GM18498 (cell line): Measurements from ENCODE around the gene GALNT14.

Source experiments
- ATAC-seq: cut with Tn5 transposase; IDR thresholded peaks from one replicate; pipeline ENCODE4 v1.9.1; 2021; ENCODE audit warnings: mild to moderate bottlenecking, moderate library complexity; ENCODE audit not compliant: unreplicated experiment

The GALNT14 gene

DNA sequence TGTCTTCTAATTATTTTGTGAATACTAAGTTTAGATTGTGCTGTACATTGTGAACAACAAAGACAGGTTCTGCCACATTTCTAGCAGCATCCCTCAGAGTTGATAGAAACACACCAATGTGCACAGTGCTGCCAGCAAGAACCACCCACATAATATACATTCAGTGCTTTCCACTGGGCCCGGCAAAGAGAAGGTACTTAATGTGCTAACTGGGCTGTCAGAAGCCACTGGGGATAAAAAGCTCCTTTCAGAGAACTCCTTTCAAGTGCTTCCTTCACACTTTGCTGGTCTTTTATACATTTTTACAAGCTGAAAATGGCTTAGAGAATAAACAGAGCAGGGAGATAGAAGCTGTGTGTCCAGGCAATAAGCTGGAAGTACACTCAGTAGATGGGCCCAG is 273.0 kb downstream of the GALNT14 start:
- ATAC-seq = no peak

DNA sequence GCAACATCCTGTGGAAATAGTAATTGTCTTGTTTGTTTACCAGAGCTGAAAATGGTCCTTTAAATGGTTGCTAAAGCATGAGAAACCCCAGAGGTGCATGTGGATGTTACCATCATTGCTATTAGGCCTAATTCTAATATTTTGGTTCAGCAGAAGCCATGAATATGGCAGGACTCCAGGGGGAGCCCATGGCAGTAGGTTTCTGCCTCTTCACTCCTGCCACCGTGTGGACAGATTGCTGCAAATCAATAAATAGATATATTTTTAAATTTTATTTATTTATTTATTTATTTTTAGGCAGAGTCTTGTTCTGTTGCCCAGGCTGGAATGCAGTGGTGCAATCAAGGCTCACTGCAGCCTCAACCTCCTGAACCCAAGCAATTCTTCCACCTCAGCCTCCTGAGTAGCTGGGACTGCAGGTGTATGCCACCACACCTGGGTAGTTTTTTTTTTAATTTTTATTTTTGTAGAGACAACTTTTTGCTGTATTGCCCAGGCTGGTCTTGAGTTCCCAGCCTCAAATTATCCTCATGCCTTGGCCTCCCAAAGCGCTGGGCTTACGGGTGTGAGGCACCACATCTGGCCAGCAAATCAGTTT is 276.1 kb downstream of the GALNT14 start:
- ATAC-seq = peak; percentile 72

DNA sequence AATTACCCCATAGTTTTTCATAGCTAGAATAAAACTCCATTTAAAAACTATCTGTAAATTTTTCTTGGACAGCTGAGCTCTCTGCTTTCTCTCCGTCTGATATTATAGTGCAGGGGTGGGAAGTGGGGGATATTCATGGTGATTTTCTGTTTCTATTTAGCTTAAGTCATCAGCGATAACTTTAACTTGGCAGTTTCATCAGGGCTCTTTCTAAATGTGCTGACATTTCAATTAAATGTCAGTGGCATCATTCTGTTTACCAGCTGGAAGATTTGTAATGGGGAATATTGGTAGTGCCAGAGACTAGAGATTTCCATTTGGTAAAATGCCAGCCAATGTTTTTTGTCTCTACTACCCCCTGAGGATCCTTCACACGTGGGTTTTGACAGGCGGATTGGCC is 277.5 kb downstream of the GALNT14 start:
- ATAC-seq = no peak
